Body of pancreas (tissue), 4 donors: ENCODE data around the gene TP53AIP1.

ENCODE experiments used
- POLR2A ChIP-seq, 3 donors: fragments of 450-650 bp; IDR thresholded peaks; one replicate each; pipeline ENCODE4 v1.6.1; 2016; ENCODE audit warnings: antibody characterized with exemption in 3 of 3, mild to moderate bottlenecking in 2 of 3
- TF ChIP-seq, protein P1 (sequence below), 7 experiments: fragments of 450-650 bp in 4 of 7; fragments of 200-600 bp in 3 of 7; sonication (generic) in 3 of 7; IDR thresholded peaks; one replicate each; pipeline ENCODE4 v1.5.1; 2016 to 2019; ENCODE audit warnings: antibody characterized with exemption in 7 of 7

DNA sequence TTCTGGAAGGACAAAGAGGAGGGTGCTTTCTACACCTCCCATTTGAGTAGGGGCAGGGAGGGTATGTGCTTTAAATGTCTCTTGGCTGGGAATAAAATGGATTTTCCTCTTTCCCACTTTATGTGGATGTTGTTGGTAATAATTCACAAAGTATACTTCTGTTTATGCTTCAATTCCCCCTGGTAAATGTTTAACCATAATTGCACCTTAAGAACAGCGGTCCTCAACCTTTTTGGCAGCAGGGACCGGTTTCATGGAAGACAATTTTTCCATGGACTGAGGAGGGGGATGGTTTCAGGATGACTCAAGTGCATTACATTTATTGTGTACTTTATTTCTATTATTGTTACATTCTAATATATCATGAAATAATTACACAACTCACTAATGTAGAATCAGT is 4.0 kb upstream of the TP53AIP1 start:
- TF ChIP-seq POLR2A (IDR thresholded peaks at IDR 0.05) = no peak
- TF ChIP-seq, protein P1, sequence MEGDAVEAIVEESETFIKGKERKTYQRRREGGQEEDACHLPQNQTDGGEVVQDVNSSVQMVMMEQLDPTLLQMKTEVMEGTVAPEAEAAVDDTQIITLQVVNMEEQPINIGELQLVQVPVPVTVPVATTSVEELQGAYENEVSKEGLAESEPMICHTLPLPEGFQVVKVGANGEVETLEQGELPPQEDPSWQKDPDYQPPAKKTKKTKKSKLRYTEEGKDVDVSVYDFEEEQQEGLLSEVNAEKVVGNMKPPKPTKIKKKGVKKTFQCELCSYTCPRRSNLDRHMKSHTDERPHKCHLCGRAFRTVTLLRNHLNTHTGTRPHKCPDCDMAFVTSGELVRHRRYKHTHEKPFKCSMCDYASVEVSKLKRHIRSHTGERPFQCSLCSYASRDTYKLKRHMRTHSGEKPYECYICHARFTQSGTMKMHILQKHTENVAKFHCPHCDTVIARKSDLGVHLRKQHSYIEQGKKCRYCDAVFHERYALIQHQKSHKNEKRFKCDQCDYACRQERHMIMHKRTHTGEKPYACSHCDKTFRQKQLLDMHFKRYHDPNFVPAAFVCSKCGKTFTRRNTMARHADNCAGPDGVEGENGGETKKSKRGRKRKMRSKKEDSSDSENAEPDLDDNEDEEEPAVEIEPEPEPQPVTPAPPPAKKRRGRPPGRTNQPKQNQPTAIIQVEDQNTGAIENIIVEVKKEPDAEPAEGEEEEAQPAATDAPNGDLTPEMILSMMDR (IDR thresholded peaks at IDR 0.05) = no peak
